Naive thymus-derived CD4-positive, alpha-beta T cell (primary cell): ENCODE measurements around the gene SEMA3F. TPM values are rescaled to one million over a fixed set of nuclear protein-coding genes. Genes with fewer than 3 reads are reported as not detected.

ENCODE experiments used
- ATAC-seq: fragments of 150-1000 bp; cut with Tn5 transposase; 2 replicates; pipeline ENCODE4 v1.10.0; 2021; ENCODE audit warnings: mild to moderate bottlenecking, moderate library complexity
- CTCF ChIA-PET: fragments of 350-600 bp; sonication (Branson Sonifier 250); formaldehyde crosslinking; loops from one replicate; lab custom pipeline; 2021; ENCODE audit warnings: antibody characterized with exemption; lab: Charles Lee
- POLR2A ChIA-PET: fragments of 350-600 bp; sonication (Branson Sonifier 250); formaldehyde crosslinking; loops from one replicate; lab custom pipeline; 2021; ENCODE audit warnings: antibody characterized with exemption, inconsistent platforms; lab: Charles Lee
- DNase-seq, 9 donors: peaks; one replicate each; pipeline versions ENCODE4 v3.0.0 to v3.0.0-alpha.2; 2020 to 2022; ENCODE audit warnings: mixed read lengths in 1 of 9
- H3K27ac ChIP-seq: one replicate; pipeline ENCODE4 v1.7.0; 2013; ENCODE audit warnings: mild to moderate bottlenecking, low read depth, low read length, moderate library complexity
- H3K27me3 ChIP-seq, 2 donors: one replicate each; pipeline ENCODE4 v1.7.0; 2013; ENCODE audit warnings: low read length in 2 of 2, mild to moderate bottlenecking in 2 of 2, moderate library complexity in 2 of 2; ENCODE audit not compliant: control insufficient read depth in 2 of 2, insufficient read depth in 2 of 2
- H3K36me3 ChIP-seq, 3 experiments: 1 replicate in 2 of 3; 2 replicates in 1 of 3; pipeline ENCODE4 v1.7.0; 2013; ENCODE audit warnings: low read length in 3 of 3, mild to moderate bottlenecking in 3 of 3, moderate library complexity in 1 of 3; ENCODE audit not compliant: insufficient read depth in 3 of 3, control insufficient read depth in 2 of 3
- H3K4me1 ChIP-seq, 2 donors: one replicate each; pipeline ENCODE4 v1.7.0; 2013; ENCODE audit warnings: low read length in 2 of 2, mild to moderate bottlenecking in 2 of 2, moderate library complexity in 1 of 2; ENCODE audit not compliant: control insufficient read depth in 2 of 2, insufficient read depth in 2 of 2
- H3K4me3 ChIP-seq: 2 replicates; pipeline ENCODE4 v1.7.0; 2013; ENCODE audit warnings: mild to moderate bottlenecking, low read length
- H3K9me3 ChIP-seq, 3 experiments: 1 replicate in 2 of 3; 2 replicates in 1 of 3; pipeline ENCODE4 v1.7.0; 2013; ENCODE audit warnings: low read length in 3 of 3; ENCODE audit not compliant: control insufficient read depth in 2 of 3
- H3K27ac Mint-ChIP-seq, 9 donors: one replicate each; pipeline ENCODE4 v1.8.0; 2020 to 2022; ENCODE audit warnings: mixed read lengths in 9 of 9, mild to moderate bottlenecking in 8 of 9, moderate library complexity in 5 of 9, inconsistent platforms in 2 of 9
- H3K27me3 Mint-ChIP-seq, 5 donors: one replicate each; pipeline ENCODE4 v1.8.0; 2021 to 2022; ENCODE audit warnings: mixed read lengths in 5 of 5, mild to moderate bottlenecking in 1 of 5
- H3K36me3 Mint-ChIP-seq, 5 donors: one replicate each; pipeline ENCODE4 v1.8.0; 2020 to 2022; ENCODE audit warnings: mixed read lengths in 5 of 5, mild to moderate bottlenecking in 3 of 5, inconsistent platforms in 1 of 5
- H3K4me1 Mint-ChIP-seq, 7 donors: one replicate each; pipeline ENCODE4 v1.8.0; 2020 to 2022; ENCODE audit warnings: mixed read lengths in 7 of 7, mild to moderate bottlenecking in 3 of 7, inconsistent platforms in 1 of 7
- H3K4me3 Mint-ChIP-seq, 10 donors: one replicate each; pipeline ENCODE4 v1.8.0; 2020 to 2022; ENCODE audit warnings: mild to moderate bottlenecking in 10 of 10, mixed read lengths in 10 of 10, moderate library complexity in 6 of 10, inconsistent platforms in 2 of 10
- H3K9me3 Mint-ChIP-seq, 11 donors: one replicate each; pipeline ENCODE4 v1.8.0; 2020 to 2022; ENCODE audit warnings: mixed read lengths in 11 of 11, mild to moderate bottlenecking in 4 of 11, inconsistent platforms in 1 of 11, moderate library complexity in 1 of 11
- intact Hi-C, 2 donors: fragments of 100-400 bp; cut with micrococcal nuclease; formaldehyde crosslinking; loops; one replicate each; pipeline ENCODE4 v1.15.1; 2023
- polyA plus RNA-seq, 2 donors: library from polyadenylated mRNA; unstranded; fragments of 300-500 nt; fragmentation: Illumina TruSeq; gene quantifications; one replicate each; pipeline ENCODE4 v1.2.3, GENCODE V29; 2021
- total RNA-seq, 6 experiments: library from RNA in 5 of 6; stranded (reverse) in 5 of 6; gene quantifications; 1 replicate in 5 of 6; 2 replicates in 1 of 6; pipeline ENCODE4 v1.2.3 and lab custom pipeline; 2021 to 2026

SEMA3F gene
- total RNA-seq = 1 to 10 TPM in 1 of 5 experiments, under 1 TPM in 2, not detected in 2; 0.34 to 1.1 (median 0.69) TPM
- polyA plus RNA-seq = not detected
- total RNA-seq (lab: John Stamatoyannopoulos, UW) = 0.40 reads per million

DNA sequence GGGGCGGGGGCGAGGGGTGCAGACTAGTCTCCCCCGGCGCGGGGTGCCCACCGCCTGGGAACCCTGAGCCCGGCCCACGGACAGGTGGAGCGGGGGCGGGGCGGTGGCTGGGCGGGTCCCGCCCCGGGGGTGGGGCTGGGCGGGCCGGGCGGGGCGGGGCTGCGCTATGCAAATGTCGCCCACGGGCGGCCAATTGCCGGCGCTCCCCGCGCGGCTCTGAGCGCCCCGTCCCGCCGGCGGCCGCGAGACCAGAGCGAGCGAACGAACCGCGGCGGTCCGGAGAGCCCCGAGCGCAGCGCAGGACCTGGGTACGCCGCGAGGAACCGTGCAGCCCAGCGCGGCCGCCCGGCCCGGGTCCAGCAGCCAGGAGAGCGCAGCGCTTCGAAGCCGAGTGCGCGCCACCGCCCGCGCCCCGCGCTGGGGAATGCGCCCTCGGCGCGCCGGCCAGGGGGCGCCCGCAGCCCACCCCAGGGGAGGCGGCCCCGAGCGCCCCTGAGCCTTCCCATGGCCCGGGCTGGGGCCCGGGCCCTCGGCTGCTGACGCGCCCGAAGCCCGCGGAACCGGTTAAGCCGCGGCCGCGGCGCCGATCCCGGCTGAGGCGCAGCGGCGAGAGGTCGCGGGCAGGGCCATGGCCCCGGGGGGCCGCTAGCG, at the start of gene SEMA3F:
SEMA3F (plus strand) TSS at position 485 of the 651 bp plus-strand sequence. CDS start 4,299 bp downstream, outside the sequence.
- H3K4me1 ChIP-seq = peaks cover 6 to 9% of the 10 kb centered on the region in 2 donors
- H3K36me3 Mint-ChIP-seq = peaks cover 0 to 3% (median 0%) of the 10 kb centered on the region in 5 donors
- H3K27ac ChIP-seq = no peak within 1 kb of the TSS
- H3K36me3 ChIP-seq = no peaks in the 10 kb centered on the region
- H3K4me3 Mint-ChIP-seq = peak within 1 kb of the TSS; percentile 74 to 91 (median 88)
- H3K9me3 ChIP-seq = no peaks in the 10 kb centered on the region
- peaks cover 11 to 20% (median 14%) of the 10 kb centered on the region in 7 donors for H3K4me1 Mint-ChIP-seq
- peaks cover 16 to 55% (median 28%) of the 10 kb centered on the region in 5 donors for H3K27me3 Mint-ChIP-seq
- peak within 1 kb of the TSS; percentile 27 for H3K4me3 ChIP-seq
- POLR2A ChIA-PET = no interaction called here
- peaks cover 10 to 13% of the 10 kb centered on the region in 2 donors for H3K27me3 ChIP-seq
- CTCF ChIA-PET = interaction anchor here (0.5 kb wide), 1 partner anchor 25 kb away, joined by 3 read pairs; no protein-coding TSS in a partner anchor
- H3K27ac Mint-ChIP-seq = peak within 1 kb of the TSS in 3 of 9 donors; percentile 26 to 81 (median 58)
- peaks cover 0 to 1% (median 0%) of the 10 kb centered on the region in 11 donors for H3K9me3 Mint-ChIP-seq
- ATAC-seq (peak; percentile 94), DNase-seq (peak; percentile 35 to 78 (median 58))
- intact Hi-C loops = no loop called here

DNA sequence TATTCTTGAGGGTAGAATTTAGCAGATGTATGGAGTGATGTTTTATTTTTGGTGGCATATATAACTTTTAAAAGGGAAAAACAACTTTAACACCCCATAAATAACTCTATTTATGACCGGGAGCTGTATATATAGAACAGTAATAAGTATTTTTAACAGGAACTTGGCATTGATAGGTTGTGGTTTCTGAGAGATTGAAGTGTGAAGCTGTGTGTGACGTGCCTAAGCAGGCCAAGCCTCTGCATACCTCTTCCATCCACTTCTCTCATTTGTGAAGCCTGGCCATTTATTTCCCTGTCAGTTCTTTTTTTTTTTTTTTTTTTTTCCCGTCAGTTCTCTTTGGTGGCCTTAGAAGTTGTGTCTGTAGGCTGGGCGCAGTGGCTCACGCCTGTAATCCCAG, 43.4 kb upstream of the SEMA3F start:
- peak; percentile 59 for ATAC-seq
- intact Hi-C loops = no loop called here
- Mint-ChIP-seq H3K27ac (peak overlapping the region in 1 of 9 donors; percentile 56), H3K27me3 (no peaks in the 10 kb centered on the region), H3K36me3 (peaks cover 17 to 75% (median 50%) of the 10 kb centered on the region in 5 donors), H3K4me1 (peaks cover 0 to 10% (median 0%) of the 10 kb centered on the region in 7 donors), H3K4me3 (no peak overlapping the region), H3K9me3 (no peaks in the 10 kb centered on the region)
- no peaks in the 10 kb centered on the region for H3K27me3 ChIP-seq
- H3K27ac ChIP-seq = no peak overlapping the region
- H3K9me3 ChIP-seq = no peaks in the 10 kb centered on the region
- peaks cover 77 to 98% (median 82%) of the 10 kb centered on the region in 3 experiments for H3K36me3 ChIP-seq
- no peak for DNase-seq
- no peaks in the 10 kb centered on the region for H3K4me1 ChIP-seq
- H3K4me3 ChIP-seq = no peak overlapping the region
- POLR2A ChIA-PET = interaction anchor here (0.7 kb wide), 1 partner anchor 98 kb away, joined by 5 read pairs; no protein-coding TSS in a partner anchor
- CTCF ChIA-PET = no interaction called here

DNA sequence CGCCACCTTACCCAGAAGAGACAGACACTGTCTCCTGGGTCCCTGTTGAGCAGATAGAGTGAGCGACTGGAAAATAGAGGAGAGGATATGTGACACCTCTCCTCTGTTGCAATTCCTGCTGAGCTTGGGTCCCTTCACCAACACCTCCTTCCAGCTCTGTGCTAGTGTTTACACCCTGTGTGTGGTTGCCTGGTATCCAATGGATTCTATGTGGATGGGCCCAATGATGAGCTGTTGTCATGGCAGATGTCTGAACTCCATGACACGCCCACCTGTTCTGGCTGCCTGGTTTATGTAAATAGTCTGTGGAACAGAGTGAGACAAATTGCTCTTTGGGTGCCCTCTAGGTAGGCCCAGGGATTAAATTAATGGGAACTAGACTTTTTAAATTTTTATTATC, 42.7 kb upstream of the SEMA3F start:
- POLR2A ChIA-PET = interaction anchor here (0.7 kb wide), 1 partner anchor 97 kb away, joined by 5 read pairs; no protein-coding TSS in a partner anchor
- H3K4me1 ChIP-seq = no peaks in the 10 kb centered on the region
- H3K36me3 Mint-ChIP-seq = peaks cover 11 to 74% (median 47%) of the 10 kb centered on the region in 5 donors
- peaks cover 75 to 98% (median 82%) of the 10 kb centered on the region in 3 experiments for H3K36me3 ChIP-seq
- ATAC-seq (no peak), DNase-seq (no peak)
- no peak overlapping the region for H3K4me3 Mint-ChIP-seq
- H3K27me3 ChIP-seq = no peaks in the 10 kb centered on the region
- H3K4me3 ChIP-seq = no peak overlapping the region
- no peaks in the 10 kb centered on the region for H3K27me3 Mint-ChIP-seq
- CTCF ChIA-PET = interaction anchor here (0.6 kb wide), 1 partner anchor 66 kb away, joined by 3 read pairs; no protein-coding TSS in a partner anchor
- peaks cover 0 to 8% (median 0%) of the 10 kb centered on the region in 7 donors for H3K4me1 Mint-ChIP-seq
- H3K9me3 ChIP-seq = no peaks in the 10 kb centered on the region
- no peaks in the 10 kb centered on the region for H3K9me3 Mint-ChIP-seq
- no peak overlapping the region for H3K27ac ChIP-seq
- H3K27ac Mint-ChIP-seq = peak overlapping the region in 2 of 9 donors; percentile 21 to 58
- intact Hi-C loops = no loop called here

DNA sequence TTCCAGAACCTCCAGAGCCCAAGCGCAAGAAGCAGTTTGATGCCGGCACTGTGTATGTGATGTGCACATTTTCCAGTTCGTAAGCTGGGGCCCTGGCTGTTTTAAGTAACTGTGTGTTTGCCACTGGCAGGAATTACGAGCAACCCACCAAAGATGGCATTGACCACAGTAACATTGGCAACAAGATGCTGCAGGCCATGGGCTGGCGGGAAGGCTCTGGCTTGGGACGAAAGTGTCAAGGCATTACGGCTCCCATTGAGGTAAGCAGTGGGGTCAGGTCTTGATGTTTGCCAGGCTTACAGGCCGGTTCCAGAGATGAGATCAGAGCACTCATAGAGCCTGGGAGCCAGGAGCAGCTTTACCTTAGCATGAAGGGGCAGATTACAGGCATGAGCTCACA, 38.0 kb upstream of the SEMA3F start:
- Mint-ChIP-seq H3K36me3 (peaks cover 11 to 51% (median 34%) of the 10 kb centered on the region in 5 donors), H3K27me3 (no peaks in the 10 kb centered on the region), H3K9me3 (no peaks in the 10 kb centered on the region), H3K4me3 (no peak overlapping the region), H3K4me1 (peaks cover 0 to 9% (median 0%) of the 10 kb centered on the region in 7 donors), H3K27ac (no peak overlapping the region)
- ATAC-seq (no peak), DNase-seq (no peak)
- H3K4me1 ChIP-seq = no peaks in the 10 kb centered on the region
- no peak overlapping the region for H3K4me3 ChIP-seq
- H3K27ac ChIP-seq = no peak overlapping the region
- ChIA-PET POLR2A (no interaction called here), CTCF (interaction anchor here (0.7 kb wide), 1 partner anchor 97 kb away, joined by 3 read pairs; no protein-coding TSS in a partner anchor)
- no peaks in the 10 kb centered on the region for H3K9me3 ChIP-seq
- H3K27me3 ChIP-seq = no peaks in the 10 kb centered on the region
- intact Hi-C loops = no loop called here
- H3K36me3 ChIP-seq = peaks cover 49 to 89% (median 56%) of the 10 kb centered on the region in 3 experiments

DNA sequence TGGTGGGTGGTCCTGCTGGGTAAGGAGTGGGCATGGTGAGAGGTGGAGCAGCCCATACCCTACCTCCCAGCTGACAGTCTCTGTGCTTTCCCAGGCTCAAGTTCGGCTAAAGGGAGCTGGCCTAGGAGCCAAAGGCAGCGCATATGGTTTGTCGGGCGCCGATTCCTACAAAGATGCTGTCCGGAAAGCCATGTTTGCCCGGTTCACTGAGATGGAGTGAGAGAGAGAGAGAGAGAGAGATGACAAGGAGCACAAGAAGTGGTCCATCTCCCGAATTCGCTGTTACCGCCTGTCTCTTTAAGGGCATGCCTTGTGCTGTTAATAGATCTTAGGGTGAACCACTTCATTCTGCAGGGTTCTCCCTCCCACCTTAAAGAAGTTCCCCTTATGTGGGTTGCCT, 36.9 kb upstream of the SEMA3F start:
- Histone ChIP-seq H3K27ac (no peak overlapping the region), H3K27me3 (no peaks in the 10 kb centered on the region), H3K4me3 (no peak overlapping the region), H3K4me1 (no peaks in the 10 kb centered on the region), H3K36me3 (peaks cover 43 to 78% (median 52%) of the 10 kb centered on the region in 3 experiments), H3K9me3 (no peaks in the 10 kb centered on the region)
- Mint-ChIP-seq H3K36me3 (peaks cover 11 to 45% (median 30%) of the 10 kb centered on the region in 5 donors), H3K27ac (peak overlapping the region in 2 of 9 donors; percentile 3 to 30), H3K4me3 (no peak overlapping the region), H3K9me3 (no peaks in the 10 kb centered on the region), H3K4me1 (peaks cover 0 to 14% (median 0%) of the 10 kb centered on the region in 7 donors), H3K27me3 (no peaks in the 10 kb centered on the region)
- no peak for DNase-seq
- ChIA-PET CTCF (interaction anchor here (0.6 to 1.2 kb wide), 3 partner anchors 8 to 168 kb away, joined by 3 to 4 read pairs (median 3); no protein-coding TSS in a partner anchor), POLR2A (interaction anchor here (0.6 kb wide), 1 partner anchor 119 kb away, joined by 5 read pairs; no protein-coding TSS in a partner anchor)
- intact Hi-C loops = no loop called here
- no peak for ATAC-seq

DNA sequence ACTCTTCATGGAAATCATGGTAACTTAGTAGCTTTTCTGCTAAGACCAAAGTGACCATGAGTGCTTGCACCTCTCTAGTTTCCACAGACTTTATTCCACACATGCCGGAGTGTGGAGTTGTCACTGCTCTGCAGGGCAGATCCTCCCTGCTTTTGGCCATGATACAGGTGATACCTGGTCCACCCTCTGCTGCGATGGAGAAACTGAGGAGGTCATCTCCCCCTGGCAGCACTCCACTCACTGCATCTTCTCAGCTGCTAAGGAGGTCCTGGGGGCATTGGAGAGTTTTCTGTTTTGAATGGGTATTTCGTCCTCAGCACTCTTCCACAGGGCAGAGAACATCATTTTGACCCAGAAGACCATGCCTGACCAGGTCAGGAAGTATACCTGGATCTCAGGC, 35.3 kb upstream of the SEMA3F start:
- POLR2A ChIA-PET = interaction anchor here (0.6 to 1.2 kb wide), 3 partner anchors 18 to 59 kb away, joined by 3 to 5 read pairs (median 3); no protein-coding TSS in a partner anchor

More for the DNA sequence above, 35.3 kb upstream of the SEMA3F start:
- CTCF ChIA-PET = interaction anchor here (0.7 to 2.3 kb wide), 3 partner anchors 20 to 107 kb away, joined by 3 to 10 read pairs (median 3); no protein-coding TSS in a partner anchor
- no peaks in the 10 kb centered on the region for H3K27me3 Mint-ChIP-seq
- peaks cover 31 to 63% (median 36%) of the 10 kb centered on the region in 3 experiments for H3K36me3 ChIP-seq
- ATAC-seq = no peak
- H3K4me1 Mint-ChIP-seq = peaks cover 0 to 9% (median 0%) of the 10 kb centered on the region in 7 donors
- DNase-seq = no peak
- H3K4me3 ChIP-seq = no peak overlapping the region
- peaks cover 7 to 33% (median 23%) of the 10 kb centered on the region in 5 donors for H3K36me3 Mint-ChIP-seq
- intact Hi-C loops = no loop called here
- H3K9me3 ChIP-seq = no peaks in the 10 kb centered on the region
- no peak overlapping the region for H3K27ac ChIP-seq
- no peak overlapping the region for H3K27ac Mint-ChIP-seq
- H3K9me3 Mint-ChIP-seq = no peaks in the 10 kb centered on the region
- H3K4me3 Mint-ChIP-seq = no peak overlapping the region
- no peaks in the 10 kb centered on the region for H3K4me1 ChIP-seq
- H3K27me3 ChIP-seq = no peaks in the 10 kb centered on the region
